HepG2 (cell line): Measurements from ENCODE around the gene RAD51. TPM values are rescaled to one million over a fixed set of nuclear protein-coding genes. Genes with fewer than 3 reads are reported as not detected.

Experiments
- ATAC-seq: fragments of 200-7000 bp; cut with Tn5 transposase; 3 replicates; pipeline ENCODE4 v1.9.1; 2020; ENCODE audit warnings: mild to moderate bottlenecking, moderate library complexity
- BruUV-seq: library from RNA; stranded (reverse); fragments of 400-500 nt; replicated peaks from 2 replicates; lab custom pipeline; 2021; lab: Mats Ljungman, UMichigan
- CTCF ChIA-PET: fragments of 300-600 bp; formaldehyde crosslinking; extraction: SDS; loops from one replicate; lab custom pipeline; 2021; ENCODE audit warnings: low total read pairs, inconsistent platforms, low intra/inter-chr PET ratio; lab: Yijun Ruan, JAX
- POLR2A ChIA-PET: fragments of 350-600 bp; sonication (Branson Sonifier 250); formaldehyde crosslinking; loops from one replicate; lab custom pipeline; 2020; ENCODE audit warnings: antibody characterized with exemption, inconsistent platforms; lab: Yijun Ruan, JAX
- DNase-seq: peaks from one replicate; pipeline ENCODE4 v3.0.0-alpha.2; 2015; ENCODE audit warnings: low spot score
- FAIRE-seq: peaks from 3 replicates; lab custom pipeline; 2011; peaks lifted over from hg19 to GRCh38; lab: Jason Lieb, UNC
- H2AFZ ChIP-seq: one replicate; pipeline ENCODE4 v1.6.1; 2011; ENCODE audit warnings: low read length, inconsistent platforms
- H3K27ac ChIP-seq: fragments of 300-600 bp; 3 replicates; pipeline ENCODE4 v1.8.0; 2011; ENCODE audit warnings: mixed run types, mild to moderate bottlenecking, mixed read lengths, low read length, inconsistent platforms; ENCODE audit not compliant: insufficient read depth; ENCODE audit errors: extremely low read length
- H3K27me3 ChIP-seq, 2 experiments: fragments of 200-600 bp in 1 of 2; 2 replicates in 1 of 2; 3 replicates in 1 of 2; pipeline versions ENCODE4 v1.6.0 to v1.8.0; 2011; ENCODE audit warnings: low read length in 2 of 2, mild to moderate bottlenecking in 2 of 2, moderate library complexity in 2 of 2, inconsistent platforms in 1 of 2; ENCODE audit not compliant: insufficient read depth in 2 of 2, control insufficient read depth in 1 of 2
- H3K36me3 ChIP-seq, 2 experiments: fragments of 200-600 bp in 1 of 2; replicated peaks in 1 of 2; 2 replicates in 1 of 2; 3 replicates in 1 of 2; pipeline versions ENCODE4 v1.5.1 to v1.8.0; 2011; ENCODE audit warnings: low read length in 2 of 2, inconsistent platforms in 1 of 2; ENCODE audit not compliant: insufficient read depth in 2 of 2, control insufficient read depth in 1 of 2
- H3K4me1 ChIP-seq: 2 replicates; pipeline ENCODE4 v1.5.1; 2012; ENCODE audit warnings: low read length, inconsistent platforms; ENCODE audit not compliant: insufficient read depth
- H3K4me2 ChIP-seq: 2 replicates; pipeline ENCODE4 v1.6.0; 2011; ENCODE audit warnings: low read depth, low read length, inconsistent platforms
- H3K4me3 ChIP-seq, 3 experiments: fragments of 200-600 bp in 1 of 3; sonication (generic), shearing (Covaris generic) in 1 of 3; replicated peaks in 1 of 3; 2 replicates each; pipeline ENCODE4 v1.5.1; 2011 to 2016; ENCODE audit warnings: low read length in 3 of 3, inconsistent platforms in 2 of 3, low read depth in 2 of 3, mild to moderate bottlenecking in 2 of 3, control low read depth in 1 of 3, mixed read lengths in 1 of 3; ENCODE audit not compliant: insufficient read depth in 1 of 3
- H3K79me2 ChIP-seq: one replicate; pipeline ENCODE4 v1.6.1; 2011; ENCODE audit warnings: low read length, inconsistent platforms; ENCODE audit not compliant: insufficient read depth
- H3K9ac ChIP-seq: 2 replicates; pipeline ENCODE4 v1.6.0; 2011; ENCODE audit warnings: mild to moderate bottlenecking, low read depth, low read length, inconsistent platforms; ENCODE audit not compliant: insufficient read depth
- H3K9me3 ChIP-seq: 2 replicates; pipeline ENCODE4 v1.5.1; 2012; ENCODE audit warnings: mild to moderate bottlenecking, low read length
- H4K20me1 ChIP-seq: 2 replicates; pipeline ENCODE4 v1.6.0; 2011; ENCODE audit warnings: inconsistent platforms, mild to moderate bottlenecking, low read length, moderate library complexity; ENCODE audit not compliant: insufficient read depth
- E2F2 ChIP-seq: sonication (generic); formaldehyde crosslinking; IDR thresholded peaks from 2 replicates; pipeline ENCODE4 v1.4.0; 2020; ENCODE audit warnings: missing genetic modification reagents, borderline replicate concordance
- KAT7 ChIP-seq: IDR thresholded peaks from 2 replicates; pipeline ENCODE4 v1.6.1; 2018; ENCODE audit warnings: borderline replicate concordance, missing compliant biosample characterization
- KLF11 ChIP-seq: IDR thresholded peaks from 2 replicates; pipeline ENCODE4 v1.6.1; 2016; ENCODE audit warnings: missing compliant biosample characterization
- KMT2A ChIP-seq: sonication (generic); formaldehyde crosslinking; IDR thresholded peaks from 2 replicates; pipeline ENCODE4 v1.4.0; 2020; ENCODE audit warnings: missing genetic modification reagents
- MED8 ChIP-seq: sonication (generic); formaldehyde crosslinking; IDR thresholded peaks from 2 replicates; pipeline ENCODE4 v1.8.1; 2023; ENCODE audit warnings: mild to moderate bottlenecking, missing genetic modification reagents; ENCODE audit not compliant: insufficient replicate concordance
- RFXAP ChIP-seq: sonication (generic); formaldehyde crosslinking; IDR thresholded peaks from 2 replicates; pipeline ENCODE4 v1.4.0; 2020; ENCODE audit warnings: missing genetic modification reagents, borderline replicate concordance
- SNAI1 ChIP-seq: sonication (generic); formaldehyde crosslinking; IDR thresholded peaks from 2 replicates; pipeline ENCODE4 v1.5.0; 2020; ENCODE audit warnings: mild to moderate bottlenecking, missing genetic modification reagents, borderline replicate concordance
- TGIF2 ChIP-seq: IDR thresholded peaks from 2 replicates; pipeline ENCODE4 v1.6.1; 2016; ENCODE audit warnings: control low read depth, missing compliant biosample characterization
- TMF1 ChIP-seq: sonication (generic); formaldehyde crosslinking; IDR thresholded peaks from 2 replicates; pipeline ENCODE4 v1.8.1; 2022; ENCODE audit warnings: low read depth, missing genetic modification reagents
- ZFP62 ChIP-seq: sonication (generic); formaldehyde crosslinking; IDR thresholded peaks from 2 replicates; pipeline ENCODE4 v1.4.0; 2020; ENCODE audit warnings: missing genetic modification reagents
- ZNF207 ChIP-seq: fragments of 450-650 bp; IDR thresholded peaks from 2 replicates; pipeline ENCODE4 v1.6.1; 2016; ENCODE audit warnings: antibody characterized with exemption, borderline replicate concordance
- ZNF432 ChIP-seq: sonication (generic); formaldehyde crosslinking; IDR thresholded peaks from 2 replicates; pipeline ENCODE4 v1.5.0; 2020; ENCODE audit warnings: missing genetic modification reagents, mild to moderate bottlenecking, borderline replicate concordance
- ZNF513 ChIP-seq: sonication (generic); formaldehyde crosslinking; conservative IDR thresholded peaks from 2 replicates; pipeline ENCODE4 v1.5.0; 2020; ENCODE audit warnings: missing genetic modification reagents
- ZNF562 ChIP-seq: sonication (generic); formaldehyde crosslinking; IDR thresholded peaks from 2 replicates; pipeline ENCODE4 v1.8.0; 2022; ENCODE audit warnings: missing genetic modification reagents, borderline replicate concordance
- ZNF780A ChIP-seq: sonication (generic); formaldehyde crosslinking; IDR thresholded peaks from 2 replicates; pipeline ENCODE4 v1.8.0; 2022; ENCODE audit warnings: mild to moderate bottlenecking, missing genetic modification reagents, moderate library complexity
- WGBS: methylation state at CpG from one replicate; pipeline ENCODE4 v1.1.6; 2017; ENCODE audit warnings: low lambda C conversion rate; 5-methylcytosine and 5-hydroxymethylcytosine counted together
- in situ Hi-C: cut with HindIII; loops from 2 replicates; pipeline ENCODE4 v1.10.0; 2017; ENCODE audit warnings: low pct_unique_long_range_greater_than_20kb; ENCODE audit not compliant: extremely low pct_ligation_motif_present
- intact Hi-C: fragments of 100-400 bp; cut with micrococcal nuclease; formaldehyde crosslinking; loops from one replicate; pipeline ENCODE4 v1.10.0; 2022; ENCODE audit not compliant: unreplicated experiment
- polyA plus RNA-seq, 8 experiments: library from polyadenylated mRNA; depleted of rRNA in 3 of 8; stranded (reverse) in 7 of 8; unstranded in 1 of 8; fragments of >200 nt; fragmentation: Illumina TruSeq in 4 of 8; extraction: Trizol in 4 of 8; gene quantifications; 2 replicates each; pipeline versions ENCODE4 v1.2.1 to v1.2.3, GENCODE V29; 2011 to 2016; ENCODE audit warnings: low read depth in 4 of 8, missing spikeins in 1 of 8, mixed read lengths in 1 of 8; ENCODE audit not compliant: insufficient read depth in 1 of 8
- total RNA-seq, 5 experiments: library from RNA; depleted of rRNA; stranded (reverse); fragments of >200 nt; fragmentation: Illumina TruSeq; extraction: Trizol; gene quantifications; 2 replicates each; pipeline ENCODE4 v1.2.3, GENCODE V29; 2016; ENCODE audit warnings: low read depth in 1 of 5
- TF ChIP-seq, protein P1 (sequence below): sonication (generic); formaldehyde crosslinking; IDR thresholded peaks from 2 replicates; pipeline ENCODE4 v1.4.0; 2020; ENCODE audit warnings: missing genetic modification reagents, mild to moderate bottlenecking, borderline replicate concordance
- TF ChIP-seq, protein P2 (sequence below): sonication (generic); formaldehyde crosslinking; IDR thresholded peaks from 2 replicates; pipeline ENCODE4 v1.5.0; 2020; ENCODE audit warnings: missing genetic modification reagents

RAD51 gene
- total and polyA plus RNA-seq, 2 of the 13 experiments (the other 11 are each of a cell fraction or from before 2014, with no cell fraction given), result 8.5 to 12.8 TPM

DNA sequence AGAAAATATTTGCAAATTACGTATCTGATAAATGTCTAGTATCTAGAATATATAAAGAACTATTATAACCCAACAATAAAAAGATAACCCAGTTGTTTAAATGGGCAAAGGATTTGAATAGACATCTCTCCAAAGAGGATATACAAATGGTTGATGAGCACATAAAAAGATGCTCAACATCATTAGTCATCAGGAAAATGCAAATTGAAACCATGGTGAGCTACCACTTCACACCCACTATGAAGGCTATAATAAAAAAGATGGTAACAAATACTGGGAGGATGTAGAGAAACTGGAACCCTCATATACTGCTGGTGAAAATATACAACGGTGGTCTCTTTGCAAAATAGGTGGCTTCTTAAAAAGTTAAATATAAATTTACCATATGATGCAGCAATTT is 28.0 kb downstream of the RAD51 start (continued):
- TF ChIP-seq, protein P1, sequence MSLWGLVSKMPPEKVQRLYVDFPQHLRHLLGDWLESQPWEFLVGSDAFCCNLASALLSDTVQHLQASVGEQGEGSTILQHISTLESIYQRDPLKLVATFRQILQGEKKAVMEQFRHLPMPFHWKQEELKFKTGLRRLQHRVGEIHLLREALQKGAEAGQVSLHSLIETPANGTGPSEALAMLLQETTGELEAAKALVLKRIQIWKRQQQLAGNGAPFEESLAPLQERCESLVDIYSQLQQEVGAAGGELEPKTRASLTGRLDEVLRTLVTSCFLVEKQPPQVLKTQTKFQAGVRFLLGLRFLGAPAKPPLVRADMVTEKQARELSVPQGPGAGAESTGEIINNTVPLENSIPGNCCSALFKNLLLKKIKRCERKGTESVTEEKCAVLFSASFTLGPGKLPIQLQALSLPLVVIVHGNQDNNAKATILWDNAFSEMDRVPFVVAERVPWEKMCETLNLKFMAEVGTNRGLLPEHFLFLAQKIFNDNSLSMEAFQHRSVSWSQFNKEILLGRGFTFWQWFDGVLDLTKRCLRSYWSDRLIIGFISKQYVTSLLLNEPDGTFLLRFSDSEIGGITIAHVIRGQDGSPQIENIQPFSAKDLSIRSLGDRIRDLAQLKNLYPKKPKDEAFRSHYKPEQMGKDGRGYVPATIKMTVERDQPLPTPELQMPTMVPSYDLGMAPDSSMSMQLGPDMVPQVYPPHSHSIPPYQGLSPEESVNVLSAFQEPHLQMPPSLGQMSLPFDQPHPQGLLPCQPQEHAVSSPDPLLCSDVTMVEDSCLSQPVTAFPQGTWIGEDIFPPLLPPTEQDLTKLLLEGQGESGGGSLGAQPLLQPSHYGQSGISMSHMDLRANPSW (CRISPR knock-in tag), result no peak
- TF ChIP-seq ZNF562 (CRISPR knock-in tag) (no peak), RFXAP (CRISPR knock-in tag) (no peak), ZNF780A (CRISPR knock-in tag) (no peak), TMF1 (CRISPR knock-in tag) (no peak), ZFP62 (no peak), SNAI1 (CRISPR knock-in tag) (no peak)
- TF ChIP-seq, all 625 proteins: peak for 0

GRCh38 chr15:40723919-40724318 is 28.9 kb downstream of the RAD51 start:
- in situ Hi-C loops (no loop called here), intact Hi-C loops (no loop called here)
- ChIA-PET CTCF (no interaction called here), POLR2A (no interaction called here)
- Histone ChIP-seq H3K4me3 (no peak overlapping the region), H3K27me3 (no peaks in the 10 kb centered on the region), H3K4me1 (no peaks in the 10 kb centered on the region), H3K9me3 (no peaks in the 10 kb centered on the region), H3K9ac (no peak overlapping the region), H4K20me1 (no peaks in the 10 kb centered on the region), H2AFZ (no peak overlapping the region), H3K4me2 (no peak overlapping the region), H3K36me3 (peaks cover 0 to 23% of the 10 kb centered on the region in 2 experiments; a peak in 3 of 5 replicates), H3K27ac (no peak overlapping the region), H3K79me2 (no peaks in the 10 kb centered on the region)
- 75% methylated on average over 2 of the region's 2 CpGs for WGBS
- no TSS peak for BruUV-seq
- FAIRE-seq, result no peak
- DNase-seq, result no peak
- ATAC-seq, result no peak
- TF ChIP-seq ZNF513 (CRISPR knock-in tag) (no peak), MED8 (CRISPR knock-in tag) (no peak), KMT2A (CRISPR knock-in tag) (no peak), ZNF207 (no peak), KAT7 (CRISPR knock-in tag) (no peak), ZNF432 (CRISPR knock-in tag) (no peak), TGIF2 (CRISPR knock-in tag) (no peak), KLF11 (CRISPR knock-in tag) (no peak), E2F2 (CRISPR knock-in tag) (no peak)
- TF ChIP-seq, protein P2, sequence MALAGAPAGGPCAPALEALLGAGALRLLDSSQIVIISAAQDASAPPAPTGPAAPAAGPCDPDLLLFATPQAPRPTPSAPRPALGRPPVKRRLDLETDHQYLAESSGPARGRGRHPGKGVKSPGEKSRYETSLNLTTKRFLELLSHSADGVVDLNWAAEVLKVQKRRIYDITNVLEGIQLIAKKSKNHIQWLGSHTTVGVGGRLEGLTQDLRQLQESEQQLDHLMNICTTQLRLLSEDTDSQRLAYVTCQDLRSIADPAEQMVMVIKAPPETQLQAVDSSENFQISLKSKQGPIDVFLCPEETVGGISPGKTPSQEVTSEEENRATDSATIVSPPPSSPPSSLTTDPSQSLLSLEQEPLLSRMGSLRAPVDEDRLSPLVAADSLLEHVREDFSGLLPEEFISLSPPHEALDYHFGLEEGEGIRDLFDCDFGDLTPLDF, result no peak
